IPS-18c (cell line): Measurements from ENCODE around the gene WASL.
"Not testable (repeated sequence)": the region's sequence is repeated elsewhere in the genome, so short reads cannot be mapped to it uniquely, and the experiment has no call there.

ENCODE experiments used
- H3K4me3 ChIP-seq: 2 replicates; pipeline ENCODE4 v1.7.0; 2013; ENCODE audit warnings: low read depth, mild to moderate bottlenecking, low read length, moderate library complexity; ENCODE audit not compliant: insufficient read depth
- H3K9me3 ChIP-seq: one replicate; pipeline ENCODE4 v1.6.1; 2013; ENCODE audit warnings: mild to moderate bottlenecking, low read length, moderate library complexity; ENCODE audit not compliant: control insufficient read depth, insufficient read depth

WASL gene

GRCh38 chr7:123746931-123747488 is 1.8 kb downstream of the WASL start:
- H3K9me3 ChIP-seq: no peaks in the 10 kb centered on the region
- peak overlapping the region; percentile 93 for H3K4me3 ChIP-seq

- Histone ChIP-seq H3K4me3 (peak overlapping the region; percentile 15; the same call in 1 of the 2 replicates), H3K9me3 (no peaks in the 10 kb centered on the region)
Observed at GRCh38 chr7:123746055-123746454, 2.7 kb downstream of the WASL start.

GRCh38 chr7:123745437-123745836 is 3.4 kb downstream of the WASL start:
- H3K4me3 ChIP-seq: no peak overlapping the region
- no peaks in the 10 kb centered on the region for H3K9me3 ChIP-seq

- Histone ChIP-seq H3K9me3 (no peaks in the 10 kb centered on the region), H3K4me3 (no peak overlapping the region)
Observed at GRCh38 chr7:123744416-123744815, 4.4 kb downstream of the WASL start.

GRCh38 chr7:123741940-123742339 is 6.9 kb downstream of the WASL start:
- H3K4me3 ChIP-seq: no peak overlapping the region

GRCh38 chr7:123738808-123739207 is 10.0 kb downstream of the WASL start:
- Histone ChIP-seq H3K9me3 (no peaks in the 10 kb centered on the region), H3K4me3 (no peak overlapping the region)

More at GRCh38 chr7:123741940-123742339, 6.9 kb downstream of the WASL start:
- H3K9me3 ChIP-seq: no peaks in the 10 kb centered on the region

- no peaks in the 10 kb centered on the region for H3K9me3 ChIP-seq
- no peak overlapping the region for H3K4me3 ChIP-seq
Observed at GRCh38 chr7:123738356-123738755, 10.4 kb downstream of the WASL start.

- H3K4me3 ChIP-seq, H3K9me3 ChIP-seq: not testable (repeated sequence)
Observed at GRCh38 chr7:123737168-123737674, 11.6 kb downstream of the WASL start.

- H3K9me3 ChIP-seq: no peaks in the 10 kb centered on the region
- no peak overlapping the region for H3K4me3 ChIP-seq
Observed at GRCh38 chr7:123735539-123735938, 13.3 kb downstream of the WASL start.

GRCh38 chr7:123734498-123734897 is 14.3 kb downstream of the WASL start:
- Histone ChIP-seq H3K9me3 (no peaks in the 10 kb centered on the region), H3K4me3 (no peak overlapping the region)

GRCh38 chr7:123732413-123733091 is 16.3 kb downstream of the WASL start:
- H3K9me3 ChIP-seq: no peaks in the 10 kb centered on the region
- H3K4me3 ChIP-seq: no peak overlapping the region

- Histone ChIP-seq H3K4me3 (no peak overlapping the region), H3K9me3 (no peaks in the 10 kb centered on the region)
Observed at GRCh38 chr7:123729218-123729578, 19.6 kb downstream of the WASL start.

- Histone ChIP-seq H3K9me3 (no peaks in the 10 kb centered on the region), H3K4me3 (no peak overlapping the region)
Observed at GRCh38 chr7:123727071-123727837, 21.5 kb downstream of the WASL start.

- H3K4me3 ChIP-seq: no peak overlapping the region
- no peaks in the 10 kb centered on the region for H3K9me3 ChIP-seq
Observed at GRCh38 chr7:123725586-123726171, 23.1 kb downstream of the WASL start.

- Histone ChIP-seq H3K4me3 (no peak overlapping the region), H3K9me3 (no peaks in the 10 kb centered on the region)
Observed at GRCh38 chr7:123724817-123725253, 24.0 kb downstream of the WASL start.

- no peak overlapping the region for H3K4me3 ChIP-seq
- H3K9me3 ChIP-seq: no peaks in the 10 kb centered on the region
Observed at GRCh38 chr7:123723913-123724312, 24.9 kb downstream of the WASL start.

- H3K9me3 ChIP-seq, H3K4me3 ChIP-seq: not testable (repeated sequence)
Observed at GRCh38 chr7:123720527-123720926, 28.3 kb downstream of the WASL start.
